ENCODE data around the gene PSMB1.

The PSMB1 gene

GRCh38 chr6:170525795-170526194 lies 27.3 kb downstream of the PSMB1 start:
- H3K4me3 ChIP-seq (ENCODE audit: low read depth, low read length): no peak overlapping the region
- TF ChIP-seq CTCF (IDR thresholded peaks at IDR 0.05; ENCODE audit: low read depth, low read length, missing control alignments): no peak
- DNase-seq (ENCODE audit: low read depth): no peak
- in situ Hi-C loops (cut with HindIII; ENCODE audit: low sequenced_read_pairs): no loop called here

- H3K4me3 ChIP-seq (ENCODE audit: low read depth, low read length): no peak overlapping the region
- DNase-seq (ENCODE audit: low read depth): no peak
- in situ Hi-C loops (cut with HindIII; ENCODE audit: low sequenced_read_pairs): no loop called here
- TF ChIP-seq CTCF (IDR thresholded peaks at IDR 0.05; ENCODE audit: low read depth, low read length, missing control alignments): no peak
These were observed 29.0 kb downstream of the PSMB1 start for GRCh38 chr6:170524172-170524502.

- TF ChIP-seq CTCF (IDR thresholded peaks at IDR 0.05; ENCODE audit: low read depth, low read length, missing control alignments): no peak
- DNase-seq (ENCODE audit: low read depth): no peak
- in situ Hi-C loops (cut with HindIII; ENCODE audit: low sequenced_read_pairs): no loop called here
These were observed 29.6 kb downstream of the PSMB1 start for GRCh38 chr6:170523256-170524171.

GRCh38 chr6:170522565-170523183 lies 30.4 kb downstream of the PSMB1 start:
- TF ChIP-seq CTCF (IDR thresholded peaks at IDR 0.05; ENCODE audit: low read depth, low read length, missing control alignments): peak; percentile 58
- no peak for DNase-seq (ENCODE audit: low read depth)
- in situ Hi-C loops (cut with HindIII; ENCODE audit: low sequenced_read_pairs): no loop called here
- H3K4me3 ChIP-seq (ENCODE audit: low read depth, low read length): no peak overlapping the region

More at GRCh38 chr6:170523256-170524171, 29.6 kb downstream of the PSMB1 start:
- no peak overlapping the region for H3K4me3 ChIP-seq (ENCODE audit: low read depth, low read length)

- in situ Hi-C loops (cut with HindIII; ENCODE audit: low sequenced_read_pairs): no loop called here
- TF ChIP-seq CTCF (IDR thresholded peaks at IDR 0.05; ENCODE audit: low read depth, low read length, missing control alignments): peak; percentile 89
- peak; percentile 52 for DNase-seq (ENCODE audit: low read depth)
- no peak overlapping the region for H3K4me3 ChIP-seq (ENCODE audit: low read depth, low read length)
These were observed 36.1 kb downstream of the PSMB1 start for GRCh38 chr6:170516783-170517616.

- DNase-seq (ENCODE audit: low read depth): no peak
- no peak overlapping the region for H3K4me3 ChIP-seq (ENCODE audit: low read depth, low read length)
- in situ Hi-C loops (cut with HindIII; ENCODE audit: low sequenced_read_pairs): no loop called here
- no peak for TF ChIP-seq CTCF (IDR thresholded peaks at IDR 0.05; ENCODE audit: low read depth, low read length, missing control alignments)
These were observed 38.2 kb downstream of the PSMB1 start for GRCh38 chr6:170514908-170515307.
